Ovary (tissue), 9 donors: ENCODE data around the gene ASB1. TPM values are rescaled to one million over a fixed set of nuclear protein-coding genes. Genes with fewer than 3 reads are reported as not detected.

Experiments used
- DNase-seq, 5 donors: peaks; one replicate each; pipeline ENCODE4 v3.0.0-alpha.2; 2019 to 2020
- H3K27ac ChIP-seq, 2 donors: fragments of 200-600 bp; one replicate each; pipeline versions ENCODE4 v1.5.1 to v1.8.0; 2019 to 2022
- H3K27me3 ChIP-seq: fragments of 200-600 bp; one replicate; pipeline ENCODE4 v1.8.0; 2022
- H3K36me3 ChIP-seq: fragments of 200-600 bp; sonication (generic); one replicate; pipeline ENCODE4 v1.5.1; 2019
- H3K4me1 ChIP-seq: one replicate; pipeline ENCODE4 v1.8.1; 2013; ENCODE audit warnings: mild to moderate bottlenecking, moderate library complexity; ENCODE audit not compliant: insufficient read depth
- H3K4me3 ChIP-seq: fragments of 200-600 bp; sonication (generic); one replicate; pipeline ENCODE4 v1.5.1; 2017
- H3K9me3 ChIP-seq, 2 donors: fragments of 200-600 bp in 1 of 2; sonication (generic) in 1 of 2; one replicate each; pipeline versions ENCODE4 v1.5.1 to v1.8.1; 2013 to 2019; ENCODE audit warnings: mild to moderate bottlenecking in 1 of 2, moderate library complexity in 1 of 2
- CTCF ChIP-seq, 3 donors: fragments of 450-650 bp in 2 of 3; fragments of 200-600 bp in 1 of 3; IDR thresholded peaks; one replicate each; pipeline versions ENCODE4 v1.5.1 to v1.8.0; 2016 to 2022; ENCODE audit warnings: antibody characterized with exemption in 3 of 3, mild to moderate bottlenecking in 1 of 3
- EP300 ChIP-seq: sonication (generic); formaldehyde crosslinking; IDR thresholded peaks from one replicate; pipeline ENCODE4 v1.6.1; 2017; ENCODE audit warnings: antibody characterized with exemption
- POLR2A ChIP-seq: fragments of 450-650 bp; IDR thresholded peaks from one replicate; pipeline ENCODE4 v1.6.1; 2017; ENCODE audit warnings: antibody characterized with exemption, mild to moderate bottlenecking, moderate library complexity
- WGBS, 3 donors: extraction: QIAGEN DNeasy Blood & Tissue Kit in 1 of 3; methylation state at CpG; one replicate each; pipeline versions ENCODE4 v1.1.5 to v1.1.7; 2013 to 2017; 5-methylcytosine and 5-hydroxymethylcytosine counted together
- intact Hi-C, 4 donors: fragments of 100-400 bp; cut with DNase I; formaldehyde crosslinking; loops; one replicate each; pipeline versions ENCODE4 v1.11.0 to v1.15.1; 2022 to 2023
- polyA plus RNA-seq, 2 donors: library from polyadenylated mRNA; stranded (reverse); fragments of 200-250 nt in 1 of 2; fragments of 350-450 nt in 1 of 2; fragmentation: Illumina TruSeq in 1 of 2; extraction: RNeasy Lipid Tissue Mini Kit (QIAGEN cat#74804) in 1 of 2; gene quantifications; one replicate each; pipeline ENCODE4 v1.2.3, GENCODE V29; 2013 to 2014
- total RNA-seq, 7 donors: library from RNA; depleted of rRNA in 2 of 7; stranded (reverse); fragments of >200 nt in 2 of 7; fragmentation: NEBNext Ultra II Directional in 3 of 7; extraction: Animal tissue kit (Norgen Biotek cat#: 25700) in 3 of 7; gene quantifications; one replicate each; pipeline versions ENCODE4 v1.1.0 to v1.2.4, GENCODE V29; 2016 to 2023
- donor health status: DM: no; HTN: no; CAD: no; lungs with moderate emphysema.
- donor health status: DM: no; HTN: no; CAD: no.
- donor health status: Bipolar disorder and iron deficiency.
- donor health status: DM: yes; HTN: yes; CAD: no.
- donor health status: DM: no; HTN: no; CAD: no.
- donor health status: DM: yes; HTN: yes; CAD: no.

ASB1 gene
- total and polyA plus RNA-seq, 9 donors = 9.3 to 34.0 (median 29.6) TPM

- 37 to 46% (median 39%) methylated on average over 16 of the region's 16 CpGs for WGBS, 3 donors
- Histone ChIP-seq H3K4me3 (no peak overlapping the region), H3K36me3 (no peaks in the 10 kb centered on the region), H3K27ac (no peak overlapping the region), H3K27me3 (no peaks in the 10 kb centered on the region), H3K4me1 (peaks cover 5% of the 10 kb centered on the region), H3K9me3 (no peaks in the 10 kb centered on the region)
- TF ChIP-seq POLR2A = no peak
- no peak for TF ChIP-seq EP300
- no peak for TF ChIP-seq CTCF (IDR thresholded peaks at IDR 0.05)
- intact Hi-C loops = no loop called here
- peak in 1 of 5 donors; percentile 58 for DNase-seq
Observed at GRCh38 chr2:238420878-238421694, 5.6 kb upstream of the ASB1 start.

GRCh38 chr2:238421695-238422035, 5.1 kb upstream of the ASB1 start:
- no peaks in the 10 kb centered on the region for H3K36me3 ChIP-seq
- no peak overlapping the region for H3K27ac ChIP-seq
- TF ChIP-seq EP300 (no peak), POLR2A (no peak), CTCF (IDR thresholded peaks at IDR 0.05) (no peak)
- H3K27me3 ChIP-seq = no peaks in the 10 kb centered on the region
- no peaks in the 10 kb centered on the region for H3K9me3 ChIP-seq
- intact Hi-C loops = no loop called here
- no peak overlapping the region for H3K4me3 ChIP-seq
- no peak for DNase-seq
- 63 to 72% (median 69%) methylated on average over 17 to 18 of the region's 18 CpGs for WGBS, 3 donors
- H3K4me1 ChIP-seq = peaks cover 5% of the 10 kb centered on the region

- peaks cover 5% of the 10 kb centered on the region for H3K4me1 ChIP-seq
- no peak overlapping the region for H3K27ac ChIP-seq
- H3K36me3 ChIP-seq = no peaks in the 10 kb centered on the region
- DNase-seq = no peak
- intact Hi-C loops = no loop called here
- H3K4me3 ChIP-seq = no peak overlapping the region
- no peaks in the 10 kb centered on the region for H3K9me3 ChIP-seq
- TF ChIP-seq CTCF (IDR thresholded peaks at IDR 0.05) (no peak), EP300 (no peak), POLR2A (no peak)
- WGBS, 3 donors = 64 to 69% (median 68%) methylated on average over 10 of the region's 10 CpGs
- no peaks in the 10 kb centered on the region for H3K27me3 ChIP-seq
Observed at GRCh38 chr2:238422285-238422684, 4.4 kb upstream of the ASB1 start.

- H3K27ac ChIP-seq = no peak overlapping the region
- no peaks in the 10 kb centered on the region for H3K36me3 ChIP-seq
- H3K9me3 ChIP-seq = no peaks in the 10 kb centered on the region
- peaks cover 7% of the 10 kb centered on the region for H3K4me1 ChIP-seq
- no peak overlapping the region for H3K4me3 ChIP-seq
- no peaks in the 10 kb centered on the region for H3K27me3 ChIP-seq
- 91 to 94% (median 91%) methylated on average over 6 to 7 of the region's 7 CpGs for WGBS, 3 donors
- TF ChIP-seq EP300 (no peak), CTCF (IDR thresholded peaks at IDR 0.05) (no peak), POLR2A (no peak)
- DNase-seq = no peak
- intact Hi-C loops = no loop called here
Observed at GRCh38 chr2:238422940-238423339, 3.8 kb upstream of the ASB1 start.
